SH-SY5Y (cell line): ENCODE measurements around the gene DYNLT5.

Experiments used
- GATA2 ChIP-seq: IDR thresholded peaks from 2 replicates; pipeline ENCODE4 v1.6.1; 2011; ENCODE audit warnings: mild to moderate bottlenecking, low read depth, low read length
- GATA3 ChIP-seq: IDR thresholded peaks from 2 replicates; pipeline ENCODE4 v1.6.1; 2011; ENCODE audit warnings: low read depth, mild to moderate bottlenecking, low read length, moderate library complexity

- TF ChIP-seq GATA2 (no peak), GATA3 (no peak)
These were observed 6.8 kb upstream of the DYNLT5 start for GRCh38 chr1:66745451-66745850.
